ACHN (cell line): ENCODE results near the gene PET100.

ENCODE experiments used
- DNase-seq: peaks from one replicate; pipeline ENCODE4 v3.0.0-alpha.2; 2015
- in situ Hi-C: cut with HindIII; loops from 2 replicates; pipeline ENCODE4 v1.10.0; 2017; ENCODE audit warnings: low sequenced_read_pairs, low pct_ligation_motif_present, low pct_unique_long_range_greater_than_20kb

PET100 gene

GRCh38 chr19:7610491-7611240 is 18.9 kb upstream of the PET100 start:
- no peak for DNase-seq
- in situ Hi-C loops, result no loop called here

GRCh38 chr19:7611541-7612279 is 17.9 kb upstream of the PET100 start:
- DNase-seq, result no peak
- in situ Hi-C loops, result no loop called here

- in situ Hi-C loops, result no loop called here
- no peak for DNase-seq
Measured at GRCh38 chr19:7612282-7613274, 17.0 kb upstream of the PET100 start.

GRCh38 chr19:7614859-7615741 is 14.5 kb upstream of the PET100 start:
- no peak for DNase-seq
- in situ Hi-C loops, result no loop called here

GRCh38 chr19:7617172-7617571 is 12.4 kb upstream of the PET100 start:
- no peak for DNase-seq
- in situ Hi-C loops, result no loop called here

- in situ Hi-C loops, result no loop called here
- no peak for DNase-seq
Measured at GRCh38 chr19:7617735-7618134, 11.9 kb upstream of the PET100 start.

- in situ Hi-C loops, result no loop called here
- no peak for DNase-seq
Measured at GRCh38 chr19:7618348-7618747, 11.2 kb upstream of the PET100 start.

- in situ Hi-C loops, result no loop called here
- no peak for DNase-seq
Measured at GRCh38 chr19:7618771-7619510, 10.7 kb upstream of the PET100 start.

GRCh38 chr19:7619671-7620441 is 9.7 kb upstream of the PET100 start:
- in situ Hi-C loops, result no loop called here
- no peak for DNase-seq

GRCh38 chr19:7620442-7621412 is 8.9 kb upstream of the PET100 start:
- DNase-seq, result no peak
- in situ Hi-C loops, result no loop called here

- in situ Hi-C loops, result no loop called here
- DNase-seq, result no peak
Measured at GRCh38 chr19:7622933-7623685, 6.5 kb upstream of the PET100 start.

GRCh38 chr19:7623725-7624603 is 5.6 kb upstream of the PET100 start:
- no peak for DNase-seq
- in situ Hi-C loops, result no loop called here

GRCh38 chr19:7624810-7625209 is 4.8 kb upstream of the PET100 start:
- DNase-seq, result no peak
- in situ Hi-C loops, result no loop called here

GRCh38 chr19:7625763-7626372 is 3.7 kb upstream of the PET100 start:
- in situ Hi-C loops, result no loop called here
- DNase-seq, result no peak
